HG02884 (cell line): ENCODE measurements around the gene MARCKS.
A peak's percentile ranks its signal among the peaks of the same experiment; 100 is the strongest.

Experiments used
- ATAC-seq: cut with Tn5 transposase; IDR thresholded peaks from one replicate; pipeline ENCODE4 v1.9.1; 2021; ENCODE audit warnings: mild to moderate bottlenecking, moderate library complexity; ENCODE audit not compliant: unreplicated experiment

MARCKS gene

GRCh38 chr6:113848811-113849210 lies 8.3 kb upstream of the MARCKS start:
- no peak for ATAC-seq

GRCh38 chr6:113853252-113853651 lies 3.9 kb upstream of the MARCKS start:
- no peak for ATAC-seq

- ATAC-seq: no peak
These were observed 2.3 kb upstream of the MARCKS start for GRCh38 chr6:113854531-113855499.

GRCh38 chr6:113855500-113856374 lies 1.4 kb upstream of the MARCKS start:
- no peak for ATAC-seq

- ATAC-seq: no peak
These were observed 845 bp upstream of the MARCKS start for GRCh38 chr6:113856375-113856624.

- ATAC-seq: no peak
These were observed 673 bp downstream of the MARCKS start for GRCh38 chr6:113857556-113858479.

- peak; percentile 69 for ATAC-seq
These were observed 1.6 kb downstream of the MARCKS start for GRCh38 chr6:113858480-113859348.

- ATAC-seq: no peak
These were observed 2.4 kb downstream of the MARCKS start for GRCh38 chr6:113859349-113860180.

DNA sequence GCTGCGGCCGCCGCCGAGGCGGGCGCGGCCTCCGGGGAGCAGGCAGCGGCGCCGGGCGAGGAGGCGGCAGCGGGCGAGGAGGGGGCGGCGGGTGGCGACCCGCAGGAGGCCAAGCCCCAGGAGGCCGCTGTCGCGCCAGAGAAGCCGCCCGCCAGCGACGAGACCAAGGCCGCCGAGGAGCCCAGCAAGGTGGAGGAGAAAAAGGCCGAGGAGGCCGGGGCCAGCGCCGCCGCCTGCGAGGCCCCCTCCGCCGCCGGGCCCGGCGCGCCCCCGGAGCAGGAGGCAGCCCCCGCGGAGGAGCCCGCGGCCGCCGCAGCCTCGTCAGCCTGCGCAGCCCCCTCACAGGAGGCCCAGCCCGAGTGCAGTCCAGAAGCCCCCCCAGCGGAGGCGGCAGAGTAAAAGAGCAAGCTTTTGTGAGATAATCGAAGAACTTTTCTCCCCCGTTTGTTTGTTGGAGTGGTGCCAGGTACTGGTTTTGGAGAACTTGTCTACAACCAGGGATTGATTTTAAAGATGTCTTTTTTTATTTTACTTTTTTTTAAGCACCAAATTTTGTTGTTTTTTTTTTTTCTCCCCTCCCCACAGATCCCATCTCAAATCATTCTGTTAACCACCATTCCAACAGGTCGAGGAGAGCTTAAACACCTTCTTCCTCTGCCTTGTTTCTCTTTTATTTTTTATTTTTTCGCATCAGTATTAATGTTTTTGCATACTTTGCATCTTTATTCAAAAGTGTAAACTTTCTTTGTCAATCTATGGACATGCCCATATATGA lies 3.2 kb downstream of the MARCKS start:
- no peak for ATAC-seq

DNA sequence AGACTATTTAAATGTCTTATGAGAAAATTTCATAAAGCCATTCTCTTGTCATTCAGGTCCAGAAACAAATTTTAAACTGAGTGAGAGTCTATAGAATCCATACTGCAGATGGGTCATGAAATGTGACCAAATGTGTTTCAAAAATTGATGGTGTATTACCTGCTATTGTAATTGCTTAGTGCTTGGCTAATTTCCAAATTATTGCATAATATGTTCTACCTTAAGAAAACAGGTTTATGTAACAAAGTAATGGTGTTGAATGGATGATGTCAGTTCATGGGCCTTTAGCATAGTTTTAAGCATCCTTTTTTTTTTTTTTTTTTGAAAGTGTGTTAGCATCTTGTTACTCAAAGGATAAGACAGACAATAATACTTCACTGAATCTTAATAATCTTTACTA lies 5.0 kb downstream of the MARCKS start:
- ATAC-seq: no peak

GRCh38 chr6:113870917-113871316 lies 13.8 kb downstream of the MARCKS start:
- ATAC-seq: no peak

DNA sequence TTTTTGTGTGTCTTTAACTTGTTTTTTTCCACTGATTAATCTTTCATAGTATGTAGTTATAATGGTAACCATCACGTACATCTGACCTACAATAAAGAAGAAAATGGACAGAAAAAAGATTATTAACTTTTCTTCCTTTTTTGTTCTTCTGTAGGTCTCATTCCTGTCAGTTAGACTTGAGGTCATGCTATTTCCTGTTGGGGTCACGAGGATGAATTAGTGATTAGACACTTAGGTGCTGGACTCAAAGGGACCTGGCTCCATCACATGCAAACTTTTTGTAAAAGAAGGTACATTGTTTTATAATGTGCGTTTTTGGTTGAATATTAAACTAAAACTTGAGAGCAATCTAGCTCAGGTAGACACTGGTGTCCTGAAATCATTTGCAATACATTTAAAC lies 14.8 kb downstream of the MARCKS start:
- no peak for ATAC-seq

DNA sequence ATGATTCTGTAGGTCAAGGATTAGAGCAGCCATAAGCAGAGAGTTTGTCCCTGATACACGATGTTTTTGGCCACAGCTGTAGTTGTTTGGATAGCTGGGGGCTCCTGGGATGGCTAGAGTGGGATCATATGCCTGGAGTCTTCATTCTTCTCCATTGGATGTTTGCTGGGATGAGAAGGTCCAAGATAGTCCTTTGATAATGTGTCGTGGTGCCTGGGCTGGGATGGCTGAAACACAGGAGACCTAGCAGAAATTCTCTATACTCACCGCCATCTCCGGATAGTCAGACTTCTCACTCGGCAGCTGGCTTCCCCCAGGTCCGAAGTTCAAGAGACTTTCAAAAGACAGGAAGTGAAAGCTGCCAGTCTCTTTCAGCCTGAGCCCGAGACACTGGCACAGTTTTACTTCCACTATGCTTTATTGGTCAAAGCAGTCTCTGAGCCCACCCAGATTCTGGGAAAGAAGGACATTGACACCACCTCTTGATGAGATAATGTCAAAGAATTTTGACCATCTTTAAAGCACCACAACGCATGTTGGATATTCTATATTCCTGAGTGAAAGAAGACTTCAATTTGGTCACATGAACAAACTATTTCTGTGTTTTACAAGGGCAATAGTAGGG lies 16.0 kb downstream of the MARCKS start:
- peak; percentile 92 for ATAC-seq

GRCh38 chr6:113875470-113875869 lies 18.3 kb downstream of the MARCKS start:
- no peak for ATAC-seq

- ATAC-seq: no peak
These were observed 19.6 kb downstream of the MARCKS start for GRCh38 chr6:113876695-113877094.

- ATAC-seq: peak; percentile 100
These were observed 22.3 kb downstream of the MARCKS start for GRCh38 chr6:113879186-113880096.

- no peak for ATAC-seq
These were observed 24.4 kb downstream of the MARCKS start for GRCh38 chr6:113881478-113881980.
